Upper lobe of left lung (tissue), 6 donors: ENCODE data around the gene PPP1R12C. TPM values are rescaled to one million over a fixed set of nuclear protein-coding genes. Genes with fewer than 3 reads are reported as not detected.

Experiments
- ATAC-seq, 2 donors: fragments of 200-7000 bp; cut with Tn5 transposase; one replicate each; pipeline ENCODE4 v1.9.1; 2022; ENCODE audit warnings: mild to moderate bottlenecking in 2 of 2, moderate library complexity in 2 of 2; ENCODE audit not compliant: low FRiP score in 2 of 2
- DNase-seq, 2 donors: peaks; one replicate each; pipeline ENCODE4 v3.0.0-alpha.2; 2019 to 2020
- H3K27ac ChIP-seq, 4 donors: fragments of 200-600 bp; sonication (generic); one replicate each; pipeline ENCODE4 v1.5.1; 2016 to 2019
- H3K27me3 ChIP-seq, 4 donors: fragments of 200-600 bp; sonication (generic); one replicate each; pipeline ENCODE4 v1.5.1; 2017 to 2019
- H3K36me3 ChIP-seq, 4 donors: fragments of 200-600 bp; sonication (generic); one replicate each; pipeline ENCODE4 v1.5.1; 2016 to 2019
- H3K4me1 ChIP-seq, 4 donors: fragments of 200-600 bp; sonication (generic); one replicate each; pipeline ENCODE4 v1.5.1; 2018 to 2019
- H3K4me3 ChIP-seq, 4 donors: fragments of 200-600 bp; sonication (generic); one replicate each; pipeline ENCODE4 v1.5.1; 2017 to 2019; ENCODE audit warnings: mild to moderate bottlenecking in 2 of 4, moderate library complexity in 1 of 4
- H3K9me3 ChIP-seq, 4 donors: fragments of 200-600 bp; sonication (generic); one replicate each; pipeline ENCODE4 v1.5.1; 2018 to 2019
- EP300 ChIP-seq, 4 donors: sonication (generic); formaldehyde crosslinking; IDR thresholded peaks; one replicate each; pipeline ENCODE4 v1.5.1; 2017; ENCODE audit warnings: antibody characterized with exemption in 4 of 4, control low read depth in 2 of 4
- POLR2A ChIP-seq, 4 donors: fragments of 450-650 bp; IDR thresholded peaks; one replicate each; pipeline ENCODE4 v1.5.1; 2016 to 2017; ENCODE audit warnings: antibody characterized with exemption in 4 of 4, mild to moderate bottlenecking in 2 of 4
- POLR2AphosphoS5 ChIP-seq, 2 donors: sonication (generic); formaldehyde crosslinking; IDR thresholded peaks; one replicate each; pipeline ENCODE4 v1.5.1; 2017; ENCODE audit warnings: antibody characterized with exemption in 2 of 2
- WGBS, 2 donors: methylation state at CpG; one replicate each; pipeline ENCODE4 v1.1.5; 2017 to 2018; 5-methylcytosine and 5-hydroxymethylcytosine counted together
- total RNA-seq, 6 donors: library from RNA; depleted of rRNA in 4 of 6; stranded (reverse); fragments of >200 nt in 4 of 6; gene quantifications; one replicate each; pipeline versions ENCODE4 v1.1.0 to v1.2.1, GENCODE V29; 2016 to 2021
- TF ChIP-seq, protein P1 (sequence below), 6 experiments: fragments of 450-650 bp in 4 of 6; fragments of 200-600 bp in 2 of 6; sonication (generic) in 2 of 6; IDR thresholded peaks; one replicate each; pipeline ENCODE4 v1.5.1; 2016 to 2019; ENCODE audit warnings: antibody characterized with exemption in 6 of 6
- donor health status: DM: no; HTN: no; CAD: no; lungs with moderate emphysema.
- donor health status: DM: no; HTN: yes; CAD: no; lungs with severe emphysema.

Gene PPP1R12C
- total RNA-seq, 6 donors from 2014 or later = 99.6 to 369 (median 158) TPM

GRCh38 chr19:55131421-55131820 lies 14.0 kb upstream of the PPP1R12C start:
- ATAC-seq = no peak
- Histone ChIP-seq H3K27me3 (peaks cover 0 to 6% (median 0%) of the 10 kb centered on the region in 4 donors), H3K27ac (no peak overlapping the region), H3K9me3 (no peaks in the 10 kb centered on the region), H3K36me3 (no peaks in the 10 kb centered on the region), H3K4me1 (peaks cover 0 to under 1% (median 0%) of the 10 kb centered on the region in 4 donors), H3K4me3 (no peak overlapping the region)
- WGBS, 2 donors = 76 to 77% methylated on average over 16 of the region's 16 CpGs
- peak in 1 of 2 donors; percentile 29 for DNase-seq
- TF ChIP-seq, protein P1, sequence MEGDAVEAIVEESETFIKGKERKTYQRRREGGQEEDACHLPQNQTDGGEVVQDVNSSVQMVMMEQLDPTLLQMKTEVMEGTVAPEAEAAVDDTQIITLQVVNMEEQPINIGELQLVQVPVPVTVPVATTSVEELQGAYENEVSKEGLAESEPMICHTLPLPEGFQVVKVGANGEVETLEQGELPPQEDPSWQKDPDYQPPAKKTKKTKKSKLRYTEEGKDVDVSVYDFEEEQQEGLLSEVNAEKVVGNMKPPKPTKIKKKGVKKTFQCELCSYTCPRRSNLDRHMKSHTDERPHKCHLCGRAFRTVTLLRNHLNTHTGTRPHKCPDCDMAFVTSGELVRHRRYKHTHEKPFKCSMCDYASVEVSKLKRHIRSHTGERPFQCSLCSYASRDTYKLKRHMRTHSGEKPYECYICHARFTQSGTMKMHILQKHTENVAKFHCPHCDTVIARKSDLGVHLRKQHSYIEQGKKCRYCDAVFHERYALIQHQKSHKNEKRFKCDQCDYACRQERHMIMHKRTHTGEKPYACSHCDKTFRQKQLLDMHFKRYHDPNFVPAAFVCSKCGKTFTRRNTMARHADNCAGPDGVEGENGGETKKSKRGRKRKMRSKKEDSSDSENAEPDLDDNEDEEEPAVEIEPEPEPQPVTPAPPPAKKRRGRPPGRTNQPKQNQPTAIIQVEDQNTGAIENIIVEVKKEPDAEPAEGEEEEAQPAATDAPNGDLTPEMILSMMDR (IDR thresholded peaks at IDR 0.05) = no peak

- DNase-seq (no peak), ATAC-seq (no peak)
- H3K27me3 ChIP-seq = no peaks in the 10 kb centered on the region
- peak overlapping the region in 1 of 4 donors; percentile 93 for H3K4me3 ChIP-seq
- H3K9me3 ChIP-seq = no peaks in the 10 kb centered on the region
- H3K27ac ChIP-seq = peak overlapping the region in 1 of 4 donors; percentile 90
- TF ChIP-seq EP300 (IDR thresholded peaks at IDR 0.05) = no peak
- TF ChIP-seq POLR2A (IDR thresholded peaks at IDR 0.05) = no peak
- no peak for TF ChIP-seq POLR2AphosphoS5 (IDR thresholded peaks at IDR 0.05)
- TF ChIP-seq, protein P1 (IDR thresholded peaks at IDR 0.05) = no peak
- H3K36me3 ChIP-seq = no peaks in the 10 kb centered on the region
- 80 to 82% methylated on average over 14 of the region's 14 CpGs for WGBS, 2 donors
- H3K4me1 ChIP-seq = peaks cover 21 to 39% (median 35%) of the 10 kb centered on the region in 4 donors
Measured at GRCh38 chr19:55119053-55119452, 1.6 kb upstream of the PPP1R12C start.

- DNase-seq (peak; percentile 41 to 79), ATAC-seq (peak in 1 of 2 donors; percentile 38)
- Histone ChIP-seq H3K27me3 (no peaks in the 10 kb centered on the region), H3K4me1 (peaks cover 26 to 45% (median 41%) of the 10 kb centered on the region in 4 donors), H3K27ac (peak overlapping the region; percentile 75 to 92 (median 89)), H3K36me3 (no peaks in the 10 kb centered on the region), H3K9me3 (no peaks in the 10 kb centered on the region), H3K4me3 (peak overlapping the region in 3 of 4 donors; percentile 93 to 99 (median 96))
- TF ChIP-seq POLR2AphosphoS5 (IDR thresholded peaks at IDR 0.05) (peak in 1 of 2 donors; percentile 5), POLR2A (IDR thresholded peaks at IDR 0.05) (no peak)
- TF ChIP-seq, protein P1 (IDR thresholded peaks at IDR 0.05) = no peak
- 12 to 26% methylated on average over 9 to 22 of the region's 22 CpGs for WGBS, 2 donors
Measured at GRCh38 chr19:55118401-55118991, 1.1 kb upstream of the PPP1R12C start.

DNA sequence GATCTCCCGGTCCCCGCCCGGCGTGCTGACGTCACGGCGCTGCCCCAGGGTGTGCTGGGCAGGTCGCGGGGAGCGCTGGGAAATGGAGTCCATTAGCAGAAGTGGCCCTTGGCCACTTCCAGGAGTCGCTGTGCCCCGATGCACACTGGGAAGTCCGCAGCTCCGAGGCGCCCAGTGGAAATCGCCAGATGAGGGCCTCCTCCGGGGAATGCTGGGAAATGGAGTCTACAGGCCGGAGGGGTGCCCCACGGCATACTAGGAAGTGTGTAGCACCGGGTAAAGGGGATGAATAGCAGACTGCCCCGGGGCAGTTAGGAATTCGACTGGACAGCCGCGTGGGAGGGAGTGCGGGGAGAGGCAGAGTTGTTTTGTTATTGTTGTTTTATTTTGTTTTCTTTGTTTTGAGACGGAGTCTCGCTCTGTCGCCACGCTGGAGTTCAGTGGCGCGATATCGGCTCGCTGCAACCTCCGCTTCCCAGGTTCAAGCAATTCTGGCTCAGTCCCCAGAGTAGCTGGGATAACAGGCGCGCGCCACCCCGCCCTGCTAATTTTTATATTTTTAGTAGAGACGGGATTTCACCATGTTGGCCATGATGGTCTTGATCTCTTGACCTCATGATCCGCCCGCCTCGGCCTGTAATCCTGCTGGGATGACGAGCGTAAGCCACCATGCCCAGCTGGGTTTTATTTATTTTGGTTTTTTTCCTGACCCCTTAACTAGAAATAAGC lies 390 bp upstream of the PPP1R12C start:
- TF ChIP-seq, protein P1 (IDR thresholded peaks at IDR 0.05) = peak in 2 of 6 experiments; percentile 14 to 18
- TF ChIP-seq EP300 (IDR thresholded peaks at IDR 0.05) (peak in 1 of 4 donors; percentile 73), POLR2AphosphoS5 (IDR thresholded peaks at IDR 0.05) (peak; percentile 86 to 91), POLR2A (IDR thresholded peaks at IDR 0.05) (peak in 1 of 4 donors; percentile 52)
- whole genome bisulfite sequencing, 2 donors = 2 to 3% methylated on average over 29 to 32 of the region's 44 CpGs
- Histone ChIP-seq H3K4me3 (peak overlapping the region; percentile 28 to 99 (median 94)), H3K9me3 (no peaks in the 10 kb centered on the region), H3K36me3 (no peaks in the 10 kb centered on the region), H3K27ac (peak overlapping the region; percentile 75 to 92 (median 89)), H3K27me3 (no peaks in the 10 kb centered on the region), H3K4me1 (peaks cover 31 to 51% (median 47%) of the 10 kb centered on the region in 4 donors)
- DNase-seq = peak; percentile 100
- ATAC-seq = peak; percentile 94 to 95
